Measurements from ENCODE around the gene A4GALT. TPM values are rescaled to one million over a fixed set of nuclear protein-coding genes. Genes with fewer than 3 reads are reported as not detected.

A4GALT gene
- total RNA-seq, 1 experiment from 2014 or later, result 29.3 TPM

DNA sequence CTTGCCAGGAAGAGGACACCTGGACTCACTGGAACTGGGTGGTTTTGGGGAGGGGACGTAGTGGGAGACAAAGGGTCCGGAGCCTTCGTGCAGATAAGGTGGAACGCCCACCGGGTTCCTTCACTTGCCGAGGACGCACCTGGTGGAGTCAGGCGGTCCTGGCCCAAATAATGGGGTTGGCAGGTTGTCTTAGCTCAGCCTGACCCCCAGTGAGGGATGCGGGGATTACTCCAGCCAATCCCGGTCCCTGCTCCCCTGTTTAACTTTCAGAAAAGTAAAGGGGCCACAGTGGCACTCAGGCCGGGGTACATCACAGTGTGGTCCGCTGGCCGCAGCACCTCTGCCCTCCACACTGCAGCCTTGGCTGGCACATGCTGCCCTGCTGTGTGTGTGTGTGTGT lies 18.0 kb downstream of the A4GALT start:
- DNase-seq (ENCODE audit: low read depth), result no peak

DNA sequence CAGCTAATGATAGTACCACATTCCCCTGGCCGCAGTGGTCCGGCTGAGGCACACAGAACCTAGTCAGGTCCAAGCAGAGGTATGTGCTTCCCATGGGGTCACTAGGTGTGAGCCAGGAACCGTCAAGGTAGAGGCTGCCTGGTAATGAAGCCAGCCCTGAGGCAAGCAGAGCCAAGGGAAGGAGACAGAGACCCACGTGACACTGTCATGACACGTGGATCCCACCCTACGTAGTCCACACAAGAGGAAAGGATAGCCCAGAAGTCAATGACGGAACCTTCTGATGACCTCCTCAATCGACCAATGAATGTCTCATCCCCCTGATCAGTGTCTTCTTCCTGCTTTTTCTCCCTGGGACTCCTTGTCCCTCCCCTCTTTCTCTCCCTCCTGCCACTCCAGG lies 19.0 kb downstream of the A4GALT start:
- DNase-seq (ENCODE audit: low read depth), result no peak

GRCh38 chr22:42700901-42701300 lies 19.8 kb downstream of the A4GALT start:
- DNase-seq (ENCODE audit: low read depth), result no peak

GRCh38 chr22:42700355-42700754 lies 20.3 kb downstream of the A4GALT start:
- no peak for DNase-seq (ENCODE audit: low read depth)

DNA sequence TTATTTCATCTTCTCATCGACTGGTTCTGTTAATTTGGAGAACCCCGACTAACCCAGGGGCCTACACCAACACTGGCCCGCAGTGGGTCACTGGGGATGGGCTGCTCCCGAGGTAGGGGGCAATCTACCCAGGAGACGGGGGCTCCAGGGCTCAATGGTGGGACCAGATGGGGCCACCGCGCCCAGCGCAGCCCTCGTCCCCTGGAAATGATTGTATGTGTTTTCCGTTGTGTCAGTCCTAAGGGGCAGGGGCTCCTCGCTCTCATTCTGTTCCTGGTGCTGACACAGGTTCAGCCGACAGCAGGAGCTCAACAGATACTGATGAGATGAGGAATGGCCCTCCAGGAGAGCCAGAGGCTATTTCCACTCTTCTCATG lies 20.7 kb downstream of the A4GALT start:
- DNase-seq (ENCODE audit: low read depth), result no peak

GRCh38 chr22:42699281-42699975 lies 21.2 kb downstream of the A4GALT start:
- peak; percentile 41 for DNase-seq (ENCODE audit: low read depth)

GRCh38 chr22:42697542-42698013 lies 23.1 kb downstream of the A4GALT start:
- DNase-seq (ENCODE audit: low read depth), result peak; percentile 78

DNA sequence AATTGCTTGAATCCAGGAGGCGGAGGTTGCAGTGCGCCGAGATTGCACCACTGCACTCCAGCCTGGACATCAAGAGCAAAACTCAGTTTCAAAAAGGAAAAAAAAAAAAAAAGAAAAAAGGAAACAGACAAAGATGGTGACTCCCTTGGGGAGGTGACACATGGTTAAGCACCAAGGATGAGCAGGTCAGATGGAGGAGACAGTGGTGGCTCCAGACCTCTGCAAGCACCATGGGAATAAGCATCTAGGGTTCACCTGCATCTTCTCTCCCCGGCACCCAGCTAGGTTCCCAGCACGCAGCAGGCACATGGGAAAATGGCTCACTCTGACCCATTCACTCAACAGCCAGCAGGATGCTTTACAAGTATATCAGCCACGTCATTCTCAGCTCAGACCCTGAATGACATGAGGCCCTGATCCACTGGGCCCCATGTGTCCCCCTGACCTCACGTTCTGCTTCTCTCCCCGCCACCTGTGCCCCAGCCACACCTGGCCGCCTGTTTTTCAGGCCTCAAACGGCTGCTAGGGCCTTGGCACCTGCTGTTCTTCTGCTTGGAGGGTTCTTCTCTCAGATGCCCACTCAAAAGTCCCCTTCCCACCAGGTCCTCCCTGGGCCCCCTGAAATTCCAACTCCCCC lies 24.2 kb downstream of the A4GALT start:
- DNase-seq (ENCODE audit: low read depth), result no peak

- DNase-seq (ENCODE audit: low read depth), result no peak
These were observed 25.4 kb downstream of the A4GALT start for GRCh38 chr22:42695294-42695693.

DNA sequence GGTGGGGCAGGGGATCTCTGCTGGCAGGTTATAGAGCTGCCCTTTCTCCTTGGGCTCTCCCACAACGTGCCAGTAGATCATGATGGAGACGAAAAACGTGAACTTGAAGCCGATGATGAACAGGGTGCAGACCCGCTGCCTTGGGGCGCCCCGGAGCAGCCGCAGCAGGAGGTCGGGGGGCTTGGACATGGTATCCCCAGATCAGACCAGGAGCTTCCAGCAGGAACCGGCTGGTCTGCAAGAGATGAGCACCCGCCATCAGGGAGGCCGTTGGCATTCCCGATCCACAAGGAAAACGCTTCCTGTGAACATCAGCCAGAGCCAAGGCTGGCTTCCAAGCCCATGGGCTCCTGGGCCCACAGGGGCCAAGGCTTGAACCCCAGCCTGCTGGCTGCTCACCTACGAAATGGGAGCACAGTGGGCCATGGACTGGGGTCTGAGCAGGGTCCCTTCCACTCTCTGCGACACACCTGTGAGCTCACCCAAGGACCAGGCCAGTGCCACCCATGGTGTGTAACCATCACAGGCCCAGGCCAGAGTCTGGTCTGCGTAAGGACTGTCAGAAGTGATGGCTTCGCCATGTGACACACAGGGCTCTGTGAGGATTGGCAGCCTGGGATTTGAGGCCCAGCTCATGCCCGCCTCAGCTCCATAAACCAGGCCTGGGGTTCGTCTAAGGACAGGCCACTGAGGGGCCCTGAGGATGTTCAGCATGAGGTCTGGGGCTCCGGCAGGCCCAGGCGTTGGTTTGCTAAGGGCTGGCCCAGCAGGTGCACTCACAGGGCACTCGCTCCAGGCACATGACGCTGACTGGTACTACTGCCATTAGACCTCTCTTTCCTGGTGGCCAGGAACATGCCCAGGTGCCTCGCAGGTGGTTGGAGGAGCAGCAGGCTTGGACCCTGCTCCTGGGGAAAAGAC lies 26.6 kb downstream of the A4GALT start:
- no peak for DNase-seq (ENCODE audit: low read depth)

DNA sequence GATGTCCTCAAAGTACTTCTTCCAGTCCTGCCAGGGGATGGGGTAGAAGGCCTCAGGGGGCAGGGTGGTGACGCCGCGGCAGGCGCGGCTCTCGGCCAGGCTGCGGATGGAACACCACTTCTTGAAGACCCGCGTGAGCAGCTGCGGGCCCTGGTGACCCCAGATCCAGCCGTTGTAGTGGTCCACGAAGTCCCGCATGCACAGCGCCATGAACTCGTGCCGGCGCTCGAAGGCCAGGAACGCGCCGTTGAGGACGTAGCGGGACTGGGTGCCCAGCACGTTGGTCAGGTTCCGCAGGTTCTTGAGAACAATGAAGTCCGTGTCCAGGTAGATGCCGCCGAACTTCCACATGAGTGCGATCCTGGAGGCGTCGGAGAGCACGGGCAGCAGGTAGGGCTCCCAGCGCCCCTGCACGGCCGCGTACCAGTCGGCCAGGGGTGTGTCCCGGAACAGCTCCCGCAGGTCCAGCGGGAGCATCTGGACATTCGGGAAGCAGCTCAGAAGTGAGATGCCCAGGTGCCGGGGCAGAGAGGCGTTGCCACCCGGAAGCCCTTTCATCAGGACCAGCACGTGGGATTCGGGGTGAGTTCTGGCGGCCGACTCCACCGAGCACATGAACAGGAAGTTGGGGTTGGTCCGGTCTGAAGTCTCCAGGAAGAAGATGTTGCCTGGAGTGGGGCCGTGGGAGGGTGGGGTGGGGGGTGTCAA lies 27.5 kb downstream of the A4GALT start:
- DNase-seq (ENCODE audit: low read depth), result no peak

- DNase-seq (ENCODE audit: low read depth), result no peak
These were observed 28.2 kb downstream of the A4GALT start for GRCh38 chr22:42692239-42693054.

- DNase-seq (ENCODE audit: low read depth), result no peak
These were observed 29.2 kb downstream of the A4GALT start for GRCh38 chr22:42691440-42691839.

GRCh38 chr22:42688241-42689211 lies 32.1 kb downstream of the A4GALT start:
- DNase-seq (ENCODE audit: low read depth), result peak; percentile 96

DNA sequence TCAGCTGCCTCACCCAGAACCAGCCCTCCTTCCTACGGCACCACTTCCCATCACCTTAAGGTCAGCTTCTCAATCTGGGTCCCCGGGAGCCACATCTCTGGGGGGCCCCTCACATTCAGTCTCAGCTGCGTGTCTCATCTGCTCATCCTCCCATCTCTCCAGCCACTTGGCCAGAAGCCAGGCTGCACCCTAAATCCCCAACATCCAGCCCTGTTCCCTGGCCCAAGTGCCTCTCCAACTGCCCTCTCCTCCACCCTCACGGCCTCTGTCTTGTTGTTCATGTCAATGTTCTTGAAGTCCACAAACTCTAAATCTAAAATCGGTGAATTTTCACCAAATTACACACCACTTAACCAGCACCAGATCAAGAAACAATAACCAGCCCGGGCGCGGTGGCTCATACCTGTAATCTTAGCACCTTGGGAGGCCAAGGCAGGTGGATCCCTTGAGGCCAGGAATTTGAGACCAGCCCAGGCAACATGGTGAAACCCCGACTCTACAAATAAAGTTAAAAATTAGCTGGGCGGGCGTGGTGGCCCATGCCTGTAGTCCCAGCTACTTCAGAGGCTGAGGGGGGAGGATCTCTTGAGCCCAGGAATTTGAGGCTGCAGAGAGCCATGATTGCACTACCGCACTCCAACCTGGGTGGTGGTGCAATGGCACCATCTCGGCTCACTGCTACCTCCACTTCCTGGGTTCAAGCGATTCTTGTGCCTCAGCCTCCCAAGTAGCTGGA lies 33.7 kb downstream of the A4GALT start:
- no peak for DNase-seq (ENCODE audit: low read depth)

- DNase-seq (ENCODE audit: low read depth), result peak; percentile 66
These were observed 34.6 kb downstream of the A4GALT start for GRCh38 chr22:42685941-42686653.

- DNase-seq (ENCODE audit: low read depth), result no peak
These were observed 36.0 kb downstream of the A4GALT start for GRCh38 chr22:42684462-42685195.
